HCT116 (cell line): Measurements from ENCODE around the gene PNMT. TPM values are rescaled to one million over a fixed set of nuclear protein-coding genes. Genes with fewer than 3 reads are reported as not detected.

Experiments used
- ATAC-seq: fragments of 200-7000 bp; cut with Tn5 transposase; 2 replicates; pipeline ENCODE4 v1.9.1; 2020; ENCODE audit warnings: mild to moderate bottlenecking, moderate library complexity
- BruUV-seq: library from RNA; stranded (reverse); fragments of 400-500 nt; replicated peaks from 2 replicates; lab custom pipeline; 2021; lab: Mats Ljungman, UMichigan
- CTCF ChIA-PET: fragments of 300-600 bp; sonication (Branson Sonifier 250); formaldehyde crosslinking; loops from one replicate; lab custom pipeline; 2021; ENCODE audit warnings: antibody characterized with exemption; lab: Charles Lee
- POLR2A ChIA-PET: fragments of 300-600, 350-600 bp; sonication (Branson Sonifier 250); formaldehyde crosslinking; loops from one replicate; lab custom pipeline; 2021; ENCODE audit warnings: antibody characterized with exemption; lab: Charles Lee
- RAD21 ChIA-PET, 2 experiments: fragments of 300-600 bp; sonication (Branson Sonifier 250); formaldehyde crosslinking; loops; one replicate each; lab custom pipeline; 2023; ENCODE audit warnings: low total read pairs in 2 of 2; ENCODE audit not compliant: uncharacterized antibody in 2 of 2, unreplicated experiment in 2 of 2, low non-redundant PET in 1 of 2; lab: Charles Lee
- DNase-seq: peaks from one replicate; pipeline ENCODE4 v3.0.0-alpha.2; 2010; ENCODE audit warnings: low read depth, low spot score
- H2AFZ ChIP-seq: fragments of 200-600 bp; shearing (Covaris generic), sonication (generic); 2 replicates; pipeline ENCODE4 v1.6.1; 2017; ENCODE audit warnings: low read depth, mixed run types, mixed read lengths, antibody characterized with exemption, low read length; ENCODE audit not compliant: poor library complexity, severe bottlenecking
- H3K27ac ChIP-seq: 2 replicates; pipeline ENCODE4 v1.5.1; 2012; ENCODE audit warnings: low read depth, low read length
- H3K27me3 ChIP-seq: fragments of 200-600 bp; sonication (generic); 2 replicates; pipeline ENCODE4 v1.6.1; 2016; ENCODE audit warnings: mixed run types, low read length, mixed read lengths; ENCODE audit not compliant: insufficient read depth
- H3K36me3 ChIP-seq, 2 experiments: fragments of 200-500 bp in 1 of 2; fragments of 200-600 bp in 1 of 2; sonication (Bioruptor generic) in 1 of 2; sonication (generic) in 1 of 2; 2 replicates each; pipeline versions ENCODE4 v1.5.1 to v1.6.1; 2014 to 2016; ENCODE audit warnings: low read length in 2 of 2, inconsistent platforms in 1 of 2, mixed read lengths in 1 of 2, mixed run types in 1 of 2; ENCODE audit not compliant: insufficient read depth in 2 of 2, control insufficient read depth in 1 of 2
- H3K4me1 ChIP-seq, 2 experiments: fragments of 200-600 bp in 1 of 2; sonication (generic) in 1 of 2; 2 replicates each; pipeline versions ENCODE4 v1.5.1 to v1.6.1; 2012 to 2017; ENCODE audit warnings: low read length in 2 of 2, inconsistent platforms in 1 of 2, mild to moderate bottlenecking in 1 of 2, mixed read lengths in 1 of 2, mixed run types in 1 of 2, moderate library complexity in 1 of 2; ENCODE audit not compliant: insufficient read depth in 2 of 2, control insufficient read depth in 1 of 2
- H3K4me2 ChIP-seq: fragments of 200-600 bp; sonication (generic); 2 replicates; pipeline ENCODE4 v1.6.1; 2017; ENCODE audit warnings: mixed run types, low read length, mixed read lengths
- H3K4me3 ChIP-seq, 2 experiments: fragments of 200-600 bp in 1 of 2; sonication (generic) in 1 of 2; replicated peaks in 1 of 2; 2 replicates each; pipeline ENCODE4 v1.5.1; 2011 to 2016; ENCODE audit warnings: low read length in 2 of 2, control low read depth in 1 of 2, low read depth in 1 of 2, mild to moderate bottlenecking in 1 of 2, mixed read lengths in 1 of 2, mixed run types in 1 of 2
- H3K79me2 ChIP-seq: fragments of 200-600 bp; sonication (generic); 2 replicates; pipeline ENCODE4 v1.6.1; 2017; ENCODE audit warnings: mild to moderate bottlenecking, mixed run types, low read length, moderate library complexity, mixed read lengths; ENCODE audit not compliant: insufficient read depth
- H3K9ac ChIP-seq: fragments of 200-600 bp; sonication (generic); 2 replicates; pipeline ENCODE4 v1.6.1; 2016; ENCODE audit warnings: low read length, mixed read lengths
- H3K9me2 ChIP-seq: fragments of 200-600 bp; sonication (generic), shearing (Covaris generic); 2 replicates; pipeline ENCODE4 v1.6.1; 2017; ENCODE audit warnings: mixed run types, mild to moderate bottlenecking, moderate library complexity; ENCODE audit not compliant: insufficient read depth
- H3K9me3 ChIP-seq, 2 experiments: fragments of 200-500 bp in 1 of 2; fragments of 200-600 bp in 1 of 2; sonication (Bioruptor generic) in 1 of 2; sonication (generic) in 1 of 2; 2 replicates each; pipeline ENCODE4 v1.6.1; 2014 to 2017; ENCODE audit warnings: low read length in 2 of 2, mixed read lengths in 2 of 2, inconsistent platforms in 1 of 2, low read depth in 1 of 2, mild to moderate bottlenecking in 1 of 2, mixed run types in 1 of 2, moderate library complexity in 1 of 2; ENCODE audit not compliant: control insufficient read depth in 1 of 2, insufficient read depth in 1 of 2
- H4K20me1 ChIP-seq: fragments of 200-600 bp; sonication (generic), shearing (Covaris generic); 2 replicates; pipeline ENCODE4 v1.6.1; 2017; ENCODE audit warnings: mixed run types, mild to moderate bottlenecking, moderate library complexity; ENCODE audit not compliant: insufficient read depth
- CBX3 ChIP-seq: IDR thresholded peaks from 2 replicates; pipeline ENCODE4 v1.6.1; 2012; ENCODE audit warnings: low read depth
- EGR1 ChIP-seq: IDR thresholded peaks from 2 replicates; pipeline ENCODE4 v1.6.1; 2012; ENCODE audit warnings: low read depth
- ELF1 ChIP-seq: IDR thresholded peaks from 2 replicates; pipeline ENCODE4 v1.6.1; 2012; ENCODE audit warnings: low read depth, borderline replicate concordance
- EZH2 ChIP-seq: fragments of 200-600 bp; sonication (generic); IDR thresholded peaks from 2 replicates; pipeline ENCODE4 v1.6.1; 2017; ENCODE audit warnings: antibody characterized with exemption, mixed run types
- EZH2phosphoT487 ChIP-seq: fragments of 200-600 bp; IDR thresholded peaks from 2 replicates; pipeline ENCODE4 v1.6.1; 2018; ENCODE audit warnings: antibody characterized with exemption, borderline replicate concordance
- JUND ChIP-seq: IDR thresholded peaks from 2 replicates; pipeline ENCODE4 v1.6.1; 2012
- POLR2A ChIP-seq: IDR thresholded peaks from 2 replicates; pipeline ENCODE4 v1.7.0; 2011; ENCODE audit warnings: borderline replicate concordance; ENCODE audit not compliant: insufficient read depth, insufficient read length; ENCODE audit errors: extremely low read depth
- POLR2AphosphoS5 ChIP-seq: IDR thresholded peaks from 2 replicates; pipeline ENCODE4 v1.6.1; 2011; ENCODE audit warnings: mild to moderate bottlenecking, low read depth, low read length, moderate library complexity
- RAD21 ChIP-seq: IDR thresholded peaks from 2 replicates; pipeline ENCODE4 v1.6.1; 2012; ENCODE audit warnings: low read depth, mild to moderate bottlenecking
- SP1 ChIP-seq: IDR thresholded peaks from 2 replicates; pipeline ENCODE4 v1.6.1; 2012; ENCODE audit warnings: low read depth
- YY1 ChIP-seq: IDR thresholded peaks from 2 replicates; pipeline ENCODE4 v1.6.1; 2011; ENCODE audit warnings: low read length, low read depth, moderate library complexity, mild to moderate bottlenecking; ENCODE audit not compliant: insufficient replicate concordance; ENCODE audit errors: extremely low read depth
- intact Hi-C: fragments of 100-400 bp; cut with micrococcal nuclease; formaldehyde crosslinking; loops from 2 replicates; pipeline ENCODE4 v1.10.0; 2022
- total RNA-seq: library from RNA; stranded (reverse); gene quantifications from one replicate; pipeline ENCODE4 v1.2.1, GENCODE V29; 2021; ENCODE audit not compliant: unreplicated experiment
- TF ChIP-seq, protein P1 (sequence below): IDR thresholded peaks from 2 replicates; pipeline ENCODE4 v1.6.1; 2011; ENCODE audit warnings: mild to moderate bottlenecking, low read length, moderate library complexity; ENCODE audit not compliant: insufficient replicate concordance; ENCODE audit errors: extremely low read depth
- TF ChIP-seq, protein P2 (sequence below): IDR thresholded peaks from 2 replicates; pipeline ENCODE4 v1.6.1; 2012
- TF ChIP-seq, protein P3 (sequence below), 3 experiments: fragments of 200-600 bp in 1 of 3; sonication (generic) in 1 of 3; IDR thresholded peaks in 2 of 3; conservative IDR thresholded peaks in 1 of 3; 2 replicates each; pipeline ENCODE4 v1.5.1; 2012 to 2017; ENCODE audit warnings: low read depth in 2 of 3, low read length in 2 of 3, antibody characterized with exemption in 1 of 3, borderline replicate concordance in 1 of 3, control low read depth in 1 of 3, mild to moderate bottlenecking in 1 of 3, mixed read lengths in 1 of 3, mixed run types in 1 of 3, moderate library complexity in 1 of 3; ENCODE audit not compliant: insufficient read depth in 1 of 3

PNMT gene
- total RNA-seq, 1 experiment from 2014 or later = not detected

DNA sequence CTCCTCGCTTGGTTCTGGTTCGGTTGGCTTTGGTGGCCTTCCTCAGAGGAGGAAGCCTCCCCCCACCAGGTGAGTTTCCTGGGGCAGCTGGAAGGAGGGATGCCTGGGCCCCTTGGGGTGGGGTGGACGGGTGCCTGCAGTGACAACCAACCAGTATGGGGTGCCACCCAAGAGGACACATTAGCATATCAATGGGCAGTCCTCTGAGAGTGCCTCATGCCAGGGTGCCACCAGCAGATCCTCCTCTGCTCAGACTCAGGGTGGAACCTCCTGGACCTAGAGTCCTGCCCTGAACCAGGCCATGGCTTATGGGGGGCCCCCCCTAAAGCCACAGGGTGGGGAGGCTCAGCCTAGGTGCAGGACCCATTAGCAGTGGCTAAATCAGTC, 38.8 kb upstream of the PNMT start:
- Histone ChIP-seq H2AFZ (no peak overlapping the region), H3K4me2 (no peak overlapping the region), H4K20me1 (no peaks in the 10 kb centered on the region), H3K27ac (no peak overlapping the region), H3K9ac (no peak overlapping the region), H3K36me3 (no peaks in the 10 kb centered on the region), H3K27me3 (no peaks in the 10 kb centered on the region), H3K9me2 (no peaks in the 10 kb centered on the region), H3K9me3 (no peaks in the 10 kb centered on the region), H3K4me1 (peaks cover 37 to 48% of the 10 kb centered on the region in 2 experiments), H3K4me3 (no peak overlapping the region), H3K79me2 (no peaks in the 10 kb centered on the region)
- BruUV-seq = no TSS peak
- CTCF ChIA-PET = interaction anchor here (2.2 to 8.3 kb wide), 3 partner anchors 7 to 24 kb away, joined by 8 to 157 read pairs (median 12); no protein-coding TSS in a partner anchor
- intact Hi-C loops = no loop called here
- ATAC-seq (no peak), DNase-seq (no peak)
- RAD21 ChIA-PET = no interaction called here
- no peak for TF ChIP-seq JUND
- no peak for TF ChIP-seq EZH2
- TF ChIP-seq, protein P1, sequence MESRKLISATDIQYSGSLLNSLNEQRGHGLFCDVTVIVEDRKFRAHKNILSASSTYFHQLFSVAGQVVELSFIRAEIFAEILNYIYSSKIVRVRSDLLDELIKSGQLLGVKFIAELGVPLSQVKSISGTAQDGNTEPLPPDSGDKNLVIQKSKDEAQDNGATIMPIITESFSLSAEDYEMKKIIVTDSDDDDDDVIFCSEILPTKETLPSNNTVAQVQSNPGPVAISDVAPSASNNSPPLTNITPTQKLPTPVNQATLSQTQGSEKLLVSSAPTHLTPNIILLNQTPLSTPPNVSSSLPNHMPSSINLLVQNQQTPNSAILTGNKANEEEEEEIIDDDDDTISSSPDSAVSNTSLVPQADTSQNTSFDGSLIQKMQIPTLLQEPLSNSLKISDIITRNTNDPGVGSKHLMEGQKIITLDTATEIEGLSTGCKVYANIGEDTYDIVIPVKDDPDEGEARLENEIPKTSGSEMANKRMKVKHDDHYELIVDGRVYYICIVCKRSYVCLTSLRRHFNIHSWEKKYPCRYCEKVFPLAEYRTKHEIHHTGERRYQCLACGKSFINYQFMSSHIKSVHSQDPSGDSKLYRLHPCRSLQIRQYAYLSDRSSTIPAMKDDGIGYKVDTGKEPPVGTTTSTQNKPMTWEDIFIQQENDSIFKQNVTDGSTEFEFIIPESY = no peak
- TF ChIP-seq YY1 = no peak
- TF ChIP-seq, protein P2, sequence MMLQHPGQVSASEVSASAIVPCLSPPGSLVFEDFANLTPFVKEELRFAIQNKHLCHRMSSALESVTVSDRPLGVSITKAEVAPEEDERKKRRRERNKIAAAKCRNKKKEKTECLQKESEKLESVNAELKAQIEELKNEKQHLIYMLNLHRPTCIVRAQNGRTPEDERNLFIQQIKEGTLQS = no peak
- no peak for TF ChIP-seq CBX3
- no peak for TF ChIP-seq EZH2phosphoT487
- TF ChIP-seq POLR2A = no peak
- no peak for TF ChIP-seq RAD21
- TF ChIP-seq ELF1 = no peak
- TF ChIP-seq SP1 = no peak
- TF ChIP-seq, protein P3, sequence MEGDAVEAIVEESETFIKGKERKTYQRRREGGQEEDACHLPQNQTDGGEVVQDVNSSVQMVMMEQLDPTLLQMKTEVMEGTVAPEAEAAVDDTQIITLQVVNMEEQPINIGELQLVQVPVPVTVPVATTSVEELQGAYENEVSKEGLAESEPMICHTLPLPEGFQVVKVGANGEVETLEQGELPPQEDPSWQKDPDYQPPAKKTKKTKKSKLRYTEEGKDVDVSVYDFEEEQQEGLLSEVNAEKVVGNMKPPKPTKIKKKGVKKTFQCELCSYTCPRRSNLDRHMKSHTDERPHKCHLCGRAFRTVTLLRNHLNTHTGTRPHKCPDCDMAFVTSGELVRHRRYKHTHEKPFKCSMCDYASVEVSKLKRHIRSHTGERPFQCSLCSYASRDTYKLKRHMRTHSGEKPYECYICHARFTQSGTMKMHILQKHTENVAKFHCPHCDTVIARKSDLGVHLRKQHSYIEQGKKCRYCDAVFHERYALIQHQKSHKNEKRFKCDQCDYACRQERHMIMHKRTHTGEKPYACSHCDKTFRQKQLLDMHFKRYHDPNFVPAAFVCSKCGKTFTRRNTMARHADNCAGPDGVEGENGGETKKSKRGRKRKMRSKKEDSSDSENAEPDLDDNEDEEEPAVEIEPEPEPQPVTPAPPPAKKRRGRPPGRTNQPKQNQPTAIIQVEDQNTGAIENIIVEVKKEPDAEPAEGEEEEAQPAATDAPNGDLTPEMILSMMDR (IDR thresholded peaks at IDR 0.05 in 2 of 3, conservative IDR thresholded peaks at IDR 0.05 in 1 of 3; ENCODE audit: borderline replicate concordance in 1 of 3, insufficient read depth in 1 of 3, low read depth in 2 of 3, low read length in 2 of 3) = no peak
- no peak for TF ChIP-seq EGR1
- no peak for TF ChIP-seq POLR2AphosphoS5
- POLR2A ChIA-PET = no interaction called here
